IPS DF 6.9 (cell line): ENCODE measurements around the gene KLHL42.

ENCODE experiments used
- DNase-seq: peaks from one replicate; pipeline ENCODE4 v3.0.0-alpha.2; 2013; ENCODE audit warnings: low read depth, low spot score
- H3K27ac ChIP-seq: one replicate; pipeline ENCODE4 v1.5.1; 2013; ENCODE audit warnings: low read length, control low read depth
- H3K27me3 ChIP-seq: 2 replicates; pipeline ENCODE4 v1.6.1; 2013; ENCODE audit warnings: mild to moderate bottlenecking, low read length; ENCODE audit not compliant: control insufficient read depth, insufficient read depth
- H3K36me3 ChIP-seq: 2 replicates; pipeline ENCODE4 v1.6.1; 2013; ENCODE audit warnings: low read length; ENCODE audit not compliant: control insufficient read depth, insufficient read depth
- H3K4me1 ChIP-seq: 2 replicates; pipeline ENCODE4 v1.6.1; 2013; ENCODE audit warnings: low read length; ENCODE audit not compliant: control insufficient read depth, insufficient read depth
- H3K4me3 ChIP-seq: 2 replicates; pipeline ENCODE4 v1.5.1; 2013; ENCODE audit warnings: mild to moderate bottlenecking, low read length
- H3K9me3 ChIP-seq: 2 replicates; pipeline ENCODE4 v1.6.1; 2013; ENCODE audit warnings: low read length, inconsistent platforms; ENCODE audit not compliant: control insufficient read depth, insufficient read depth
- WGBS: extraction: QIAGEN DNeasy Blood & Tissue Kit; methylation state at CpG from one replicate; pipeline ENCODE4 v1.1.7; 2013; ENCODE audit warnings: mixed read lengths, missing lambda C conversion rate; ENCODE audit not compliant: insufficient read length, insufficient coverage; 5-methylcytosine and 5-hydroxymethylcytosine counted together

Gene KLHL42

DNA sequence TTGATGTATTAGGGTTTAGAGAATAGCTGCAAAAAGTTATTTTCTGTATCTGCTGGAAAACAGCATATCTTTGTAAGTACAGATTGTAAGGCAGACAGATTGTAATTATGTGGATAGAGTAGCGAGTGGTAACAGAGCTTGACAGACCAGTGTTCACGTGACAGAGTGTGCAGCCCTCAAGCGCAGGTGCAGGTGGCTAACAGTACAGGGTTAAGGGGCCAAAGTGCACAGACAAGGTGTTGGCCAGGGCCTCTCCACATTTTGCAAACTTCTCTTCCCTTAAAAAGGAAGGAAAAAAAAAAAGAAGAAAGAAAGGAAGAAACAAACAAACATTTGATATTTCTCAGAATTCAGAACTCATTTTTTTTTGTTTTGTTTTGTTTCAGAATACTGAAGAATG is 25.2 kb upstream of the KLHL42 start:
- no CpG with 5 or more reads among the region's 3 CpGs for WGBS
- 0 out of 2 replicates have a peak, but pooled peaks cover 2% of the 10 kb centered on the region for H3K36me3 ChIP-seq
- no peaks in the 10 kb centered on the region for H3K9me3 ChIP-seq
- DNase-seq, result no peak
- no peaks in the 10 kb centered on the region for H3K4me1 ChIP-seq
- no peak overlapping the region for H3K27ac ChIP-seq
- no peak overlapping the region for H3K4me3 ChIP-seq
- H3K27me3 ChIP-seq, result no peaks in the 10 kb centered on the region

DNA sequence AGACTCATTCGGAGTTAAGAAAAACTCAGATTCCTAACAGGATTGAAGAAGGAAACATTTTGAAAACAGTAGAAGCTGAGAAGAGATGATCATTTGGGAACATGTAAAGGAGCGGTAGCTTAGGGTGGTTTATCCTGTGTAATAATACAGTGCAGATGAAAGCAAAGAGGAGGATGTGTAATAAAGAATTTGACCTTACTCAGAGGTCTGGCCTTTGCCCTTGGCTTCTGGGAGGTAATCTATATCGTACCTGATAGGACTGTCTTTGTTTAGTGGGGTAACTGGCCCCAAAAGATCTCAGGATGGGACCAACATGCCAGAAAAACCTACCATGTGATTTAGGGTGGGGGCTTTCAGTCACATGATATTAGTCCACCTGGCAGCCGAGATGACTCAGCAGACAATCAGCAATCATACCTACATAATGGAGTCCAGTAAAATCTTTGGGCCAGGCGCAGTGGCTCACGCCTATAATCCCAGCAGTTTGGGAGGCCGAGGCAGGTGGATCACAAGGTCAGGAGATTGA is 23.3 kb upstream of the KLHL42 start:
- no peak for DNase-seq
- Histone ChIP-seq H3K4me3 (no peak overlapping the region), H3K27me3 (no peaks in the 10 kb centered on the region), H3K36me3 (0 out of 2 replicates have a peak, but pooled peaks cover 2% of the 10 kb centered on the region), H3K27ac (no peak overlapping the region), H3K9me3 (no peaks in the 10 kb centered on the region), H3K4me1 (no peaks in the 10 kb centered on the region)
- WGBS, result no CpG with 5 or more reads among the region's 7 CpGs

DNA sequence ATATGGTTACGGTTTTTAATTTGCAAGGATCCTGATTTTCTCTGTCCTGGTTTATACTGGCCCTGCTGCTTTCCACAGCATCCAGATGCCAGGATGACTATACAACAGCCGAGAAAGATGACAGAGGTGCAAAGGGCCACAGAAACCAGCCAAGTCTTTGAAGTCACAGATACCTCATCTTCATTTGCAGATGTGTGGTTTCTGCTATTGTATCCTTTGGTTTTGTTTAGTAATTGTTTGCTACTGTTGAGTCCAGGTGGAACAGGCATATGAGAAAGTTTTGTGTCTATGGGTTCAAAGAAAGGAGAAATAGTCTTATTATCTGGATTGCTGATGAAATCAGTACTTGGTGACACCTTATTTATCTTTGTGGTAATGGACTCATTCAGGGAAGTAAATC is 17.3 kb upstream of the KLHL42 start:
- no peak overlapping the region for H3K4me3 ChIP-seq
- H3K9me3 ChIP-seq, result no peaks in the 10 kb centered on the region
- H3K4me1 ChIP-seq, result no peaks in the 10 kb centered on the region
- no peak overlapping the region for H3K27ac ChIP-seq
- WGBS, result no CpG with 5 or more reads among the region's 2 CpGs
- DNase-seq, result no peak
- H3K36me3 ChIP-seq, result no peaks in the 10 kb centered on the region
- no peaks in the 10 kb centered on the region for H3K27me3 ChIP-seq

DNA sequence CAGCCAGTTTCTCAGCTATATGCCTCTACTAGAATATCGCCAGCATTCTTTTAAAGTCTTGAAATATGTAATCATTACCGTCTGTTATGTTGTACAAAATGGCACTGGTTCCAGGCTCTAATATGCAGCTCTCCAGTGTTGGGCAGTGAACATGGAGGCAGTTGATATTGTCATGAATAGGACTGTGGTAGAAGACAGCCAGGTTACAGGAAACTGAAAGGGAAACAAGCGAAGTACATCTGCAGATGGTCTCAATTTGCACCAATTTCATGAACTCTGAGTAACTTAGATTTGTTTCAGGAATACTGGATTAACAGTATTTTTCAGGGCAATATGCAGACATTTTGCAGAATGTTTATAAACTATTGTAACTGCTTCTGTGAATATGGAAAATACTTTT is 13.4 kb upstream of the KLHL42 start:
- H3K9me3 ChIP-seq, result no peaks in the 10 kb centered on the region
- H3K4me3 ChIP-seq, result no peak overlapping the region
- no CpG with 5 or more reads among the region's 3 CpGs for WGBS
- H3K36me3 ChIP-seq, result no peaks in the 10 kb centered on the region
- H3K27me3 ChIP-seq, result no peaks in the 10 kb centered on the region
- no peak for DNase-seq
- H3K27ac ChIP-seq, result no peak overlapping the region
- H3K4me1 ChIP-seq, result no peaks in the 10 kb centered on the region

DNA sequence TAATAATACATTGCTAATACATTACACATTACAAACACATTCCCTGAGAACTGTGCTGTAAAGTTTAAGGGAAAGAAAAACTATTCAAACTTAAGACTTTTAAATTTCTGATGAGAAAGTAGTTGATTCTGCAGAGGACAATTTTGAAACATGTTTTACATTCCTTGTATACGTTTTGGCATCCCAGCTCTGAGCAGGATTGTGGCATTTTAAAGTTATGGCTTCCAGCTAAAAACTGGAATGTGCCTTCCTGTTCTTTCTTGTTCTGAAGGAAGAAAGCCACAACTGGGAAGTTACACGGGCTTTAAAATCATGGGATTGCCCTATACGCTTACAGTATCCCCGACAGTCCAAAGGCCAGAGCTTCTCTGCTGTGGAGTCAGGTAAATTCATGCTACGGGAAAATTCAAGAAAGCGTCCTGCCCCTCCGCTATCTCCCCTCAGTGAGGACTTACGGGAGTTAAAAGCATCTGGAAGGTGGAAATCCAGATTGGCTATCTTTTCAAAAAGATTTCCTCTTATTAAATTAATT is 10.8 kb upstream of the KLHL42 start:
- DNase-seq, result no peak
- no CpG with 5 or more reads among the region's 8 CpGs for WGBS
- Histone ChIP-seq H3K4me1 (no peaks in the 10 kb centered on the region), H3K27ac (no peak overlapping the region), H3K36me3 (no peaks in the 10 kb centered on the region), H3K4me3 (no peak overlapping the region), H3K27me3 (no peaks in the 10 kb centered on the region), H3K9me3 (no peaks in the 10 kb centered on the region)

DNA sequence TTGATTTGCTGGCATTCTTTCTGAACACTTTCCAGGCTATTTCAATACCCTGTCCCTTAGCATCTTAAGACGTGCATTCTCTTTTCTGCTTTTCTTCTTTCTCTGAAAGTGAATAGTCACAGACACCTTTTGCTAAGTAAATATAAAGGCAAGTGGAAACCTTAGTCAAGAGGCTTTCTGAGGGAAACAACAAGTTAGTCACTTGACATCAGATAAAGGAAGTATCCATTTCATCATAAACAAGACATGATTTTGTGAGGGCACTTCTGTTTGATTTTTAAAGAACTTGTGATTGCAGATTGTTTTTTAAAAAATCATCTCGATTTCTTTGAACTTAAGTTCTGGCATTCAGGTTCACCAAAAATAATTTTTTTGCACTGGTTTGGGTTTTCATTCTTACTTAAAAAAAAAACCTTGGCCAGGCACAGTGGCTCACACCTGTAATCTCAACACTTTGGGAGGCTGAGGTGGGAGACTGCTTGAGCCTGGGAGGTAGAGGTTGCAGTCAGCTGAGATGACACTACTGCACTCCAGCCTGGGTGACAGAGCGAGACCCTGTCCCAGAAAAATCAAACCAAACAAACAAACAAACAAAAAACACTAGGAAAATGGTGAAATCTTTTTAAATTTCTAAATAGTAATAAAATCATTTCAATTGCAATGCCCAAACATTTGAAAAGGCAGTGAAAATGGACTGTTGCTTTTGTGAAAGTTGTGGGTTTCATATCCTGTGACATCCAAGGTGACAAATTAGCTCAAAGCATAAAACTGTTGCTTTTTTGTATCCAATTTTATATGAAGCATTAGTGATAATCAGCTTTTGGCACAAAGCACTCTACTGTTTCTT is 8.3 kb upstream of the KLHL42 start:
- no peak overlapping the region for H3K27ac ChIP-seq
- WGBS, result no CpG with 5 or more reads among the region's 3 CpGs
- no peaks in the 10 kb centered on the region for H3K36me3 ChIP-seq
- no peaks in the 10 kb centered on the region for H3K27me3 ChIP-seq
- no peaks in the 10 kb centered on the region for H3K9me3 ChIP-seq
- no peak for DNase-seq
- no peaks in the 10 kb centered on the region for H3K4me1 ChIP-seq
- no peak overlapping the region for H3K4me3 ChIP-seq

DNA sequence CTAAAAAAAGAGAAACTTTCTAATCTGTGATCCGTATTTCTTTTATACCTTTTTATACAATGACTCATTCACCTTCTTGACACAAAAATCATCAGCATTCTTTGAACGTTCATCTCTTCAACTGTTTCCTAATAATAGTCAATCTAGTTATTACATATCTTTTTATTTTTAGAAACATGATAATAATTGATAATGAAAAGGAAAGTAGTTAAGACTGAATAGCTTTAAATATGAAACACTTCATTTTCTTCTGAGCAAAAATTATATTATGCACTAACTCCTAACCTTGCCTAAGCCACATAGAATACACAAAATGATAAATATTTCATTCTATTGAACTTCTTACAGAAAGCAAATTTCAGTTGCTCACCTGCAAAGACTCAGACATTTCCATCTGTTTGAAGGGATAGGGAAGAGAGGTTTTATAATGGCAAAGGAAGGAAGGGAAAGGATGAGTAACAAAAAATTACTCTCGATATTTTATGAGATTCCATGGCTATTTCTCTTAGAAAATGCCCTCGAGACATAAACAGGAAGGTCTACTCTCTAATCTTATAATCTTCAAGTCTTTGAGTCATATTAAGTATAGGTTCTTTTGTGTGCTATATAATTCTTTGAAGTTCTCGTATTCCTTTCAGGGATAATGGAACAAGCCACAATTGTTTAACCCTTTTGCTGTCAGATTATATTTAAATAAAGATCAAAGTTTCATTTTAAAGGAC is 7.5 kb upstream of the KLHL42 start:
- Histone ChIP-seq H3K4me1 (no peaks in the 10 kb centered on the region), H3K36me3 (no peaks in the 10 kb centered on the region), H3K9me3 (no peaks in the 10 kb centered on the region), H3K27me3 (no peaks in the 10 kb centered on the region), H3K27ac (no peak overlapping the region), H3K4me3 (no peak overlapping the region)
- no peak for DNase-seq
- WGBS, result no CpG with 5 or more reads among the region's 5 CpGs

DNA sequence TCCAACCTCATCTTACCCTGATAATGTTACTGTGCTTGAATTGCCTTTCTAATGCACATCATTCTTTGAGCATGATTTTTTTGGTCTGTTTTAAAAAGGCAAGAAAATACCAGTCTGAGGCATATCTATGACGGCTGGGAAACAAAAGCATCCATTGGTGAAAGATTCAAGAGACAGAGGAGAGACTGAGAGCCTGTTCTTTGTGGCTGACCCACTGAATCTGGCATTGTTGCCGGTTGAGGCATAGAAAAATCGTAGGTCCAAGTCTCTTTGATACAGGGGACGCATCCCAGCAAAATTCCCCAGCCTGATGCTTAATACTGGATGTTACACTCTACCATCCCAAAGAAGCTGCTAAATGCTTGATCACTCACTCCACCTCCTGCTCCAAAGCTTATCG is 2.9 kb upstream of the KLHL42 start:
- no peaks in the 10 kb centered on the region for H3K9me3 ChIP-seq
- H3K36me3 ChIP-seq, result no peaks in the 10 kb centered on the region
- WGBS, result no CpG with 5 or more reads among the region's 5 CpGs
- peaks cover 1% of the 10 kb centered on the region; the same call in 1 of the 2 replicates for H3K4me1 ChIP-seq
- no peak for DNase-seq
- no peak overlapping the region for H3K4me3 ChIP-seq
- no peak overlapping the region for H3K27ac ChIP-seq
- no peaks in the 10 kb centered on the region for H3K27me3 ChIP-seq

DNA sequence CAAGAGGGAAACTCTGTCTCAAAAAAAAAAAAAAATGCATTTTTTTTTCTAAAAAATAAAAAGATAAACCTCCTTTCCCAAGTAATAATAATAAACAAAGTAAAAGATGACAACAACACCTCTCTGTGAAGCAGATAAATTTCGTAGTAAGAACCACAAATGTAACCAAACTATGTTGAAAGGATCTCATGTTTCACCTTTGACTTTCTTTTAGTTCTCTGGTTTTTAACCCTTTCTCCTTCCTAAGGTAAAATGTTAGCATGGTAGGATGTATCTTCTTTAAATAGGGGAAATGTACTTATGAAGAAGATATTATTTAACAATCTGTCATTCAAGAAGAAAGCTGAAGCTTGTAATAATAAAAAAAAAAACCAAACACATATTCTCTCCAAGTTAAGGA is 1.8 kb upstream of the KLHL42 start:
- H3K4me1 ChIP-seq, result peaks cover 1% of the 10 kb centered on the region; the same call in 1 of the 2 replicates
- no peak for DNase-seq
- no peak overlapping the region for H3K27ac ChIP-seq
- no peaks in the 10 kb centered on the region for H3K9me3 ChIP-seq
- no peak overlapping the region for H3K4me3 ChIP-seq
- WGBS, result no CpG with 5 or more reads among the region's 1 CpG
- H3K36me3 ChIP-seq, result no peaks in the 10 kb centered on the region
- no peaks in the 10 kb centered on the region for H3K27me3 ChIP-seq

DNA sequence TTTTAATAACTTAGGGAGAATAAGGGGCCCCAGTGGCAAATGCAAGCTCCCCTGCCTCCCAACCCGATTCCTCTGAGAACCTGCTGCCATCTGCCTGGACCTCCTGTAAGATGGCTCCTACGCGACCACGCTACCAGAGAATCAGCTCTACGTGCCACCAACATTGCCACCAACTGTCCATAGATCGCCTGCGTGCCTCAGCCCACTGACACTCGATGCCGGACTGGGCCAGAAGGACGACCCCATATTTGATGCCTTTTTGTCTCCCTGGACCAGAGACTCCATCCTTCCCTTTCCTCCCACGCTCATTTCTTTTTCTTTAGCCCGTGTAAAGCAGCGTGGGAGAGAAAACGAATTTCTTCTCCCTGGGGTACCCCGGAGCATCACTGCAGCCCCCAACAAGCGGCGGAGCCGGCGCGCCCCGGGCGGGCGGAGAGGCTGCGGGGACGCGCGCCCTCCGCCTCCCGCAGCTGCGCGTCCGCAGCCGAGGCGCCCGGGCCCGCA is 565 bp upstream of the KLHL42 start:
- Histone ChIP-seq H3K4me1 (peaks cover 1% of the 10 kb centered on the region; the same call in 1 of the 2 replicates), H3K27me3 (no peaks in the 10 kb centered on the region), H3K9me3 (no peaks in the 10 kb centered on the region), H3K36me3 (no peaks in the 10 kb centered on the region), H3K27ac (no peak overlapping the region), H3K4me3 (peak overlapping the region; percentile 79; the same call in 1 of the 2 replicates)
- WGBS, result no CpG with 5 or more reads among the region's 36 CpGs
- no peak for DNase-seq
